Measurements from ENCODE around the gene CHST11.

- TF ChIP-seq POLR2A (IDR thresholded peaks at IDR 0.05; ENCODE audit: low read depth, low read length) (no peak), TAF1 (IDR thresholded peaks at IDR 0.05; ENCODE audit: low read depth, low read length) (no peak)
Observed at GRCh38 chr12:104680491-104680890, 223.7 kb downstream of the CHST11 start.
